MM.1S (cell line): ENCODE data around the gene VEPH1.

Experiments used
- DNase-seq: peaks from one replicate; pipeline ENCODE4 v3.0.0-alpha.2; 2015
- H2AFZ ChIP-seq: fragments of 300-600 bp; sonication (generic); 2 replicates; pipeline ENCODE4 v1.6.0; 2016; ENCODE audit warnings: antibody characterized with exemption, low read length
- H3F3A ChIP-seq: fragments of 300-600 bp; sonication (generic); 2 replicates; pipeline ENCODE4 v1.6.1; 2016; ENCODE audit warnings: mild to moderate bottlenecking, antibody characterized with exemption, low read length, moderate library complexity, mixed read lengths; ENCODE audit not compliant: insufficient read depth
- H3K27ac ChIP-seq: fragments of 300-600 bp; sonication (generic); 2 replicates; pipeline ENCODE4 v1.5.1; 2016; ENCODE audit warnings: mild to moderate bottlenecking, low read length
- H3K27me3 ChIP-seq: fragments of 300-600 bp; sonication (generic); replicated peaks from 2 replicates; pipeline ENCODE4 v1.6.0; 2016; ENCODE audit warnings: low read length; ENCODE audit not compliant: insufficient read depth
- H3K36me3 ChIP-seq: fragments of 300-600 bp; sonication (generic); replicated peaks from 2 replicates; pipeline ENCODE4 v1.6.1; 2016; ENCODE audit warnings: mild to moderate bottlenecking, low read length, mixed read lengths; ENCODE audit not compliant: insufficient read depth
- H3K4me1 ChIP-seq: fragments of 300-600 bp; sonication (generic); 2 replicates; pipeline ENCODE4 v1.6.1; 2016; ENCODE audit warnings: low read length, mixed read lengths
- H3K4me2 ChIP-seq: fragments of 300-600 bp; sonication (generic); 2 replicates; pipeline ENCODE4 v1.6.0; 2016; ENCODE audit warnings: low read depth, low read length
- H3K4me3 ChIP-seq: fragments of 300-600 bp; sonication (generic); 2 replicates; pipeline ENCODE4 v1.5.1; 2016; ENCODE audit warnings: low read length, mixed read lengths
- H3K79me2 ChIP-seq: fragments of 300-600 bp; sonication (generic); 2 replicates; pipeline ENCODE4 v1.6.1; 2016; ENCODE audit warnings: mixed run types, low read length, mixed read lengths
- H3K9ac ChIP-seq: fragments of 300-600 bp; sonication (generic); 2 replicates; pipeline ENCODE4 v1.6.1; 2016; ENCODE audit warnings: low read length, mixed read lengths
- H3K9me2 ChIP-seq: fragments of 300-600 bp; sonication (generic); replicated peaks from 2 replicates; pipeline ENCODE4 v1.6.1; 2016; ENCODE audit warnings: mild to moderate bottlenecking, low read length, mixed read lengths; ENCODE audit not compliant: insufficient read depth
- H3K9me3 ChIP-seq: fragments of 300-600 bp; sonication (generic); replicated peaks from 2 replicates; pipeline ENCODE4 v1.6.1; 2016; ENCODE audit warnings: mild to moderate bottlenecking, low read length, mixed read lengths; ENCODE audit not compliant: insufficient read depth
- H4K20me1 ChIP-seq: fragments of 300-600 bp; sonication (generic); 2 replicates; pipeline ENCODE4 v1.6.1; 2016; ENCODE audit warnings: mild to moderate bottlenecking, low read length, moderate library complexity, mixed read lengths; ENCODE audit not compliant: insufficient read depth
- EZH2 ChIP-seq: fragments of 300-600 bp; sonication (generic); optimal IDR thresholded peaks from 2 replicates; pipeline ENCODE3; 2017; ENCODE audit warnings: low read depth, mild to moderate bottlenecking, antibody characterized with exemption, low read length, mixed read lengths
- EZH2phosphoT487 ChIP-seq: fragments of 300-600 bp; sonication (generic); IDR thresholded peaks from 2 replicates; pipeline ENCODE4 v1.6.1; 2018; ENCODE audit warnings: antibody characterized with exemption, low read length
- TF ChIP-seq, protein P1 (sequence below): fragments of 300-600 bp; sonication (generic); IDR thresholded peaks from 2 replicates; pipeline ENCODE4 v1.5.1; 2016; ENCODE audit warnings: antibody characterized with exemption, low read length, mixed read lengths

Gene VEPH1

DNA sequence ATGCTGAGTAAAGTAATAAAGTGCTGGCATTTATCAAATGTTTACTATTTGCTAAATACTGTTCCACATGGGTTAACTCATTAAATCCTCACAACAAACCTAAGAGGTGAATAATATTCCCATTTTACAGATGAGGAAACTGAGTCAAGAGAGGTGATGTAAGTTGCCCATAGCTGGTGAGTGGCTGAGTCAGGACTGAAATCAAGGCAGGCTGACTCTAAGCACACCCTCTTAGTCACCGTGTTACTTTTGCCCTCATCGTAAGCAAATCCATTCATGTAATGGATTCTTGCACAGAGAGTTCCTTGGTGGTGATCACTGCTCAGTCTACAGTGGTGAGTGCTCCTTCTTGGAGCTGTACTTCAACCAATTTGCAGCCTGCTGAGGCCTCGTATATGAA is 95.4 kb downstream of the VEPH1 start:
- Histone ChIP-seq H3K4me1 (peaks cover 9% of the 10 kb centered on the region), H3K9me3 (no peaks in the 10 kb centered on the region), H3K79me2 (no peaks in the 10 kb centered on the region), H3K27me3 (no peaks in the 10 kb centered on the region), H3K4me2 (no peak overlapping the region), H3K36me3 (no peaks in the 10 kb centered on the region), H3K4me3 (no peak overlapping the region), H4K20me1 (no peaks in the 10 kb centered on the region), H3F3A (no peaks in the 10 kb centered on the region), H2AFZ (no peak overlapping the region), H3K9me2 (no peaks in the 10 kb centered on the region), H3K9ac (no peak overlapping the region), H3K27ac (no peak overlapping the region)
- DNase-seq: no peak
- TF ChIP-seq EZH2phosphoT487 (no peak), EZH2 (no peak)
- TF ChIP-seq, protein P1, sequence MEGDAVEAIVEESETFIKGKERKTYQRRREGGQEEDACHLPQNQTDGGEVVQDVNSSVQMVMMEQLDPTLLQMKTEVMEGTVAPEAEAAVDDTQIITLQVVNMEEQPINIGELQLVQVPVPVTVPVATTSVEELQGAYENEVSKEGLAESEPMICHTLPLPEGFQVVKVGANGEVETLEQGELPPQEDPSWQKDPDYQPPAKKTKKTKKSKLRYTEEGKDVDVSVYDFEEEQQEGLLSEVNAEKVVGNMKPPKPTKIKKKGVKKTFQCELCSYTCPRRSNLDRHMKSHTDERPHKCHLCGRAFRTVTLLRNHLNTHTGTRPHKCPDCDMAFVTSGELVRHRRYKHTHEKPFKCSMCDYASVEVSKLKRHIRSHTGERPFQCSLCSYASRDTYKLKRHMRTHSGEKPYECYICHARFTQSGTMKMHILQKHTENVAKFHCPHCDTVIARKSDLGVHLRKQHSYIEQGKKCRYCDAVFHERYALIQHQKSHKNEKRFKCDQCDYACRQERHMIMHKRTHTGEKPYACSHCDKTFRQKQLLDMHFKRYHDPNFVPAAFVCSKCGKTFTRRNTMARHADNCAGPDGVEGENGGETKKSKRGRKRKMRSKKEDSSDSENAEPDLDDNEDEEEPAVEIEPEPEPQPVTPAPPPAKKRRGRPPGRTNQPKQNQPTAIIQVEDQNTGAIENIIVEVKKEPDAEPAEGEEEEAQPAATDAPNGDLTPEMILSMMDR: no peak

DNA sequence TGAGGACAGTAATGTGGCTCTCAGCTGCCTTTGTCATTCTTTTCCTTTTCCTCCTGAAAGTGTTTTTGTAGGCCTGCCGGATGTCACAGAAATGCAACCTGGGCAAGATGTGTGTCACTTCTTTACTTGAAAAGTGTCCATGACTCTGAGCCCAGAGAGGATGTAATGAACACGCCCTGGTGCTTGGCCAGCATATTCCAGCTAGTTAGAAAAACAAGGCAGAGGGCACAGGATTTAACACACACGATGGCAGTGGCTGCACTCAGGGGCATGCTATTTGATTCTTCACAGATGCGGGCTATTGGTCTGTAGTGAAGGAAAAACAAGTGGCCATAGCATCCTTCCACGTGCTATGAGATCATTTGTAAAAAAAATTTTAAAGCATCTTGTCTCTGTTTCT is 96.8 kb downstream of the VEPH1 start:
- no peak for DNase-seq
- H4K20me1 ChIP-seq: no peaks in the 10 kb centered on the region
- no peak overlapping the region for H3K9ac ChIP-seq
- no peak overlapping the region for H3K4me2 ChIP-seq
- no peaks in the 10 kb centered on the region for H3K36me3 ChIP-seq
- H2AFZ ChIP-seq: no peak overlapping the region
- no peaks in the 10 kb centered on the region for H3K9me2 ChIP-seq
- no peaks in the 10 kb centered on the region for H3K9me3 ChIP-seq
- no peaks in the 10 kb centered on the region for H3K79me2 ChIP-seq
- H3K27me3 ChIP-seq: no peaks in the 10 kb centered on the region
- H3K4me3 ChIP-seq: no peak overlapping the region
- H3K27ac ChIP-seq: no peak overlapping the region
- H3K4me1 ChIP-seq: no peaks in the 10 kb centered on the region
- TF ChIP-seq EZH2 (no peak), EZH2phosphoT487 (no peak)
- TF ChIP-seq, protein P1: no peak
- no peaks in the 10 kb centered on the region for H3F3A ChIP-seq

DNA sequence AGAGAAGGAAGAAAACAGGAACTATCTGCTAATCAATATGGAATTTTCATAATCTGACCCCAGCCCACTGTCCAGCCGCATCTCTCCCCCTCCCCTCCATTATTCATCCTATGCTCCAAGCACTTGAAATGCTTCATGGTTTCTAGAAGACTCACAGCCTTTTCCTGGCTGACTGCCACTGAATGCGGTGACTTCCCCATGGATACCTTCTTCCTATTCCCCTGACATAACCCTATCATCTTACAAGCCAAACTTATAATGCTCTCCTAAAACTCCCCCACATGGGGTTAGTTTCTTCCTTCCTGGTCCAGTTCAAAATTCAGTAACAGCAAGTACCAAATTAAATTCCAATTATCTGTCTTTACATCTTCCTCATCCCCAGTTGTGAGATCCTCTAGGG is 97.8 kb downstream of the VEPH1 start:
- Histone ChIP-seq H3K27me3 (no peaks in the 10 kb centered on the region), H3K4me2 (no peak overlapping the region), H3K79me2 (no peaks in the 10 kb centered on the region), H3K9ac (no peak overlapping the region), H3K9me2 (no peaks in the 10 kb centered on the region), H4K20me1 (no peaks in the 10 kb centered on the region), H3K27ac (no peak overlapping the region), H2AFZ (no peak overlapping the region), H3F3A (no peaks in the 10 kb centered on the region), H3K36me3 (no peaks in the 10 kb centered on the region), H3K4me3 (no peak overlapping the region), H3K4me1 (no peaks in the 10 kb centered on the region), H3K9me3 (no peaks in the 10 kb centered on the region)
- TF ChIP-seq EZH2: no peak
- TF ChIP-seq EZH2phosphoT487: no peak
- TF ChIP-seq, protein P1: no peak
- DNase-seq: no peak
